Activated naive CD8-positive, alpha-beta T cell treated with anti-CD3 and anti-CD28 coated beads for 36 hours (primary cell): Measurements from ENCODE around the gene CRACDL. TPM values are rescaled to one million over a fixed set of nuclear protein-coding genes. Genes with fewer than 3 reads are reported as not detected.

Experiments used
- DNase-seq: peaks from one replicate; pipeline ENCODE4 v3.0.0; 2021
- H3K27ac Mint-ChIP-seq: one replicate; pipeline ENCODE4 v1.8.0; 2022; ENCODE audit warnings: mild to moderate bottlenecking, moderate library complexity, mixed read lengths
- H3K27me3 Mint-ChIP-seq: one replicate; pipeline ENCODE4 v1.8.0; 2022; ENCODE audit warnings: mild to moderate bottlenecking, mixed read lengths
- H3K36me3 Mint-ChIP-seq: one replicate; pipeline ENCODE4 v1.8.0; 2021; ENCODE audit warnings: mild to moderate bottlenecking, mixed read lengths
- H3K4me1 Mint-ChIP-seq: one replicate; pipeline ENCODE4 v1.8.0; 2021; ENCODE audit warnings: mixed read lengths
- H3K4me3 Mint-ChIP-seq: one replicate; pipeline ENCODE4 v1.8.0; 2022; ENCODE audit warnings: mild to moderate bottlenecking, moderate library complexity, mixed read lengths
- H3K9me3 Mint-ChIP-seq: one replicate; pipeline ENCODE4 v1.8.0; 2022; ENCODE audit warnings: mixed read lengths
- total RNA-seq, 2 experiments: library from RNA; stranded (reverse); gene quantifications; one replicate each; pipeline ENCODE4 v1.2.3, GENCODE V29; 2021

The CRACDL gene
- total RNA-seq, 2 experiments from 2014 or later: 0.30 to 0.33 TPM

- no peak for DNase-seq
- H3K9me3 Mint-ChIP-seq: no peaks in the 10 kb centered on the region
- no peaks in the 10 kb centered on the region for H3K36me3 Mint-ChIP-seq
- peaks cover 21% of the 10 kb centered on the region for H3K27me3 Mint-ChIP-seq
- peaks cover 30% of the 10 kb centered on the region for H3K4me1 Mint-ChIP-seq
- H3K4me3 Mint-ChIP-seq: no peak overlapping the region
- no peak overlapping the region for H3K27ac Mint-ChIP-seq
These were observed 21.9 kb downstream of the CRACDL start for GRCh38 chr2:98913916-98914712.

GRCh38 chr2:98912957-98913915 lies 22.8 kb downstream of the CRACDL start:
- Mint-ChIP-seq H3K36me3 (no peaks in the 10 kb centered on the region), H3K27me3 (peaks cover 20% of the 10 kb centered on the region), H3K27ac (no peak overlapping the region), H3K4me3 (no peak overlapping the region), H3K9me3 (no peaks in the 10 kb centered on the region), H3K4me1 (peaks cover 35% of the 10 kb centered on the region)
- no peak for DNase-seq

- Mint-ChIP-seq H3K4me3 (no peak overlapping the region), H3K9me3 (no peaks in the 10 kb centered on the region), H3K27ac (no peak overlapping the region), H3K36me3 (no peaks in the 10 kb centered on the region), H3K4me1 (peaks cover 35% of the 10 kb centered on the region), H3K27me3 (peaks cover 22% of the 10 kb centered on the region)
- no peak for DNase-seq
These were observed 23.7 kb downstream of the CRACDL start for GRCh38 chr2:98912221-98912851.

- Mint-ChIP-seq H3K27me3 (peaks cover 22% of the 10 kb centered on the region), H3K36me3 (no peaks in the 10 kb centered on the region), H3K27ac (no peak overlapping the region), H3K9me3 (no peaks in the 10 kb centered on the region), H3K4me3 (no peak overlapping the region), H3K4me1 (peaks cover 35% of the 10 kb centered on the region)
- DNase-seq: peak; percentile 26
These were observed 24.5 kb downstream of the CRACDL start for GRCh38 chr2:98911376-98912154.

GRCh38 chr2:98911126-98911375 lies 25.0 kb downstream of the CRACDL start:
- H3K27me3 Mint-ChIP-seq: peaks cover 22% of the 10 kb centered on the region
- no peak overlapping the region for H3K4me3 Mint-ChIP-seq
- no peaks in the 10 kb centered on the region for H3K9me3 Mint-ChIP-seq
- H3K27ac Mint-ChIP-seq: no peak overlapping the region
- H3K36me3 Mint-ChIP-seq: no peaks in the 10 kb centered on the region
- DNase-seq: no peak
- H3K4me1 Mint-ChIP-seq: peaks cover 35% of the 10 kb centered on the region

- DNase-seq: no peak
- Mint-ChIP-seq H3K9me3 (no peaks in the 10 kb centered on the region), H3K27ac (no peak overlapping the region), H3K4me1 (peaks cover 35% of the 10 kb centered on the region), H3K27me3 (peaks cover 22% of the 10 kb centered on the region), H3K36me3 (no peaks in the 10 kb centered on the region), H3K4me3 (no peak overlapping the region)
These were observed 25.5 kb downstream of the CRACDL start for GRCh38 chr2:98910349-98911125.

- no peak for DNase-seq
- peaks cover 14% of the 10 kb centered on the region for H3K27me3 Mint-ChIP-seq
These were observed 26.5 kb downstream of the CRACDL start for GRCh38 chr2:98909317-98910211.

GRCh38 chr2:98908931-98909316 lies 27.1 kb downstream of the CRACDL start:
- H3K27me3 Mint-ChIP-seq: peaks cover 14% of the 10 kb centered on the region

More at GRCh38 chr2:98909317-98910211, 26.5 kb downstream of the CRACDL start:
- H3K4me1 Mint-ChIP-seq: peaks cover 35% of the 10 kb centered on the region
- no peaks in the 10 kb centered on the region for H3K36me3 Mint-ChIP-seq
- no peaks in the 10 kb centered on the region for H3K9me3 Mint-ChIP-seq
- H3K27ac Mint-ChIP-seq: no peak overlapping the region
- no peak overlapping the region for H3K4me3 Mint-ChIP-seq

GRCh38 chr2:98907966-98908905 lies 27.8 kb downstream of the CRACDL start:
- Mint-ChIP-seq H3K4me3 (no peak overlapping the region), H3K36me3 (no peaks in the 10 kb centered on the region), H3K4me1 (peaks cover 33% of the 10 kb centered on the region), H3K27me3 (peaks cover 11% of the 10 kb centered on the region), H3K27ac (no peak overlapping the region), H3K9me3 (no peaks in the 10 kb centered on the region)
- DNase-seq: no peak

More at GRCh38 chr2:98908931-98909316, 27.1 kb downstream of the CRACDL start:
- H3K4me1 Mint-ChIP-seq: peaks cover 35% of the 10 kb centered on the region
- no peaks in the 10 kb centered on the region for H3K9me3 Mint-ChIP-seq
- H3K4me3 Mint-ChIP-seq: no peak overlapping the region
- DNase-seq: no peak
- H3K27ac Mint-ChIP-seq: no peak overlapping the region
- H3K36me3 Mint-ChIP-seq: no peaks in the 10 kb centered on the region

GRCh38 chr2:98907385-98907784 lies 28.6 kb downstream of the CRACDL start:
- Mint-ChIP-seq H3K27me3 (peaks cover 5% of the 10 kb centered on the region), H3K27ac (no peak overlapping the region), H3K4me1 (peaks cover 25% of the 10 kb centered on the region), H3K36me3 (no peaks in the 10 kb centered on the region), H3K4me3 (no peak overlapping the region), H3K9me3 (no peaks in the 10 kb centered on the region)
- no peak for DNase-seq

GRCh38 chr2:98903767-98904485 lies 32.1 kb downstream of the CRACDL start:
- no peaks in the 10 kb centered on the region for H3K36me3 Mint-ChIP-seq

GRCh38 chr2:98903064-98903355 lies 33.0 kb downstream of the CRACDL start:
- no peaks in the 10 kb centered on the region for H3K36me3 Mint-ChIP-seq
- H3K4me3 Mint-ChIP-seq: no peak overlapping the region
- H3K27ac Mint-ChIP-seq: no peak overlapping the region
- H3K27me3 Mint-ChIP-seq: no peaks in the 10 kb centered on the region
- DNase-seq: no peak
- no peaks in the 10 kb centered on the region for H3K4me1 Mint-ChIP-seq
- no peaks in the 10 kb centered on the region for H3K9me3 Mint-ChIP-seq

More at GRCh38 chr2:98903767-98904485, 32.1 kb downstream of the CRACDL start:
- H3K4me1 Mint-ChIP-seq: peaks cover 3% of the 10 kb centered on the region
- peaks cover 5% of the 10 kb centered on the region for H3K27me3 Mint-ChIP-seq
- no peak overlapping the region for H3K27ac Mint-ChIP-seq
- no peak overlapping the region for H3K4me3 Mint-ChIP-seq
- no peak for DNase-seq
- no peaks in the 10 kb centered on the region for H3K9me3 Mint-ChIP-seq
